A549 (cell line): Measurements from ENCODE around the gene COPS9. TPM values are rescaled to one million over a fixed set of nuclear protein-coding genes. Genes with fewer than 3 reads are reported as not detected.

Experiments used
- ATAC-seq, 2 experiments: fragments of 200-7000 bp in 1 of 2; fragments of >200 bp in 1 of 2; cut with Nextera tagmentation in 1 of 2; cut with Tn5 transposase in 1 of 2; 3 replicates each; pipeline versions ENCODE4 v1.8.0 to v1.9.1; 2018 to 2020; ENCODE audit warnings: mild to moderate bottlenecking in 1 of 2, moderate library complexity in 1 of 2
- CTCF ChIA-PET: fragments of 300-600 bp; sonication (Branson Sonifier 250); formaldehyde crosslinking; extraction: SDS; loops from one replicate; lab custom pipeline; 2021; ENCODE audit warnings: antibody characterized with exemption, inconsistent platforms; lab: Yijun Ruan, JAX
- POLR2A ChIA-PET: fragments of 350-600 bp; formaldehyde crosslinking; extraction: SDS; loops from one replicate; lab custom pipeline; 2021; ENCODE audit warnings: antibody characterized with exemption, inconsistent platforms; lab: Yijun Ruan, JAX
- DNase-seq, 2 experiments: peaks; one replicate each; pipeline versions ENCODE4 v3.0.0 to v3.0.0-alpha.2; 2011 to 2016; ENCODE audit warnings: low read depth in 1 of 2, low spot score in 1 of 2
- FAIRE-seq: peaks from 2 replicates; lab custom pipeline; 2011; peaks lifted over from hg19 to GRCh38; lab: Jason Lieb, UNC
- H3K27ac ChIP-seq, 2 experiments: fragments of >200 bp; sonication (Bioruptor Twin); formaldehyde crosslinking; 3 replicates each; pipeline ENCODE4 v1.5.1; 2016 to 2017
- H3K4me1 ChIP-seq: fragments of >200 bp; sonication (Bioruptor Twin); formaldehyde crosslinking; 3 replicates; pipeline ENCODE4 v1.6.1; 2016
- H3K4me2 ChIP-seq: fragments of >200 bp; sonication (Bioruptor Twin); formaldehyde crosslinking; 3 replicates; pipeline ENCODE4 v1.6.1; 2016
- H3K4me3 ChIP-seq: fragments of >200 bp; sonication (Bioruptor Twin); formaldehyde crosslinking; 3 replicates; pipeline ENCODE4 v1.5.1; 2016
- H3K9me3 ChIP-seq: fragments of >200 bp; sonication (Bioruptor Twin); formaldehyde crosslinking; 3 replicates; pipeline ENCODE4 v1.6.1; 2016
- BCL3 ChIP-seq: fragments of >200 bp; sonication (Bioruptor Twin); formaldehyde crosslinking; IDR thresholded peaks from 3 replicates; pipeline ENCODE4 v1.6.1; 2016
- CBX2 ChIP-seq: fragments of 200-600 bp; sonication (generic); IDR thresholded peaks from 2 replicates; pipeline ENCODE4 v1.6.1; 2016; ENCODE audit warnings: low read depth, mild to moderate bottlenecking, borderline replicate concordance
- CBX8 ChIP-seq: fragments of 200-600 bp; sonication (generic); IDR thresholded peaks from 2 replicates; pipeline ENCODE4 v1.6.1; 2016
- CEBPB ChIP-seq, 2 experiments: fragments of >200 bp in 1 of 2; sonication (Bioruptor Twin) in 1 of 2; formaldehyde crosslinking in 1 of 2; IDR thresholded peaks; 2 replicates each; pipeline ENCODE4 v1.6.1; 2012 to 2016
- CHD2 ChIP-seq: fragments of 150-350 bp; IDR thresholded peaks from 2 replicates; pipeline ENCODE4 v1.6.1; 2014; ENCODE audit warnings: low read length; ENCODE audit not compliant: partially characterized antibody
- E2F6 ChIP-seq: IDR thresholded peaks from 2 replicates; pipeline ENCODE4 v1.6.1; 2012; ENCODE audit warnings: low read depth, borderline replicate concordance
- EHF ChIP-seq: fragments of 250-450 bp; sonication (Bioruptor Pico); IDR thresholded peaks from 2 replicates; pipeline ENCODE4 v1.5.0; 2020; ENCODE audit warnings: mild to moderate bottlenecking
- EHMT2 ChIP-seq: fragments of 200-600 bp; sonication (generic); IDR thresholded peaks from 2 replicates; pipeline ENCODE4 v1.6.1; 2016; ENCODE audit warnings: antibody characterized with exemption, low read depth, mild to moderate bottlenecking, moderate library complexity
- FOSB ChIP-seq: fragments of 250-450 bp; sonication (Bioruptor Pico); IDR thresholded peaks from 2 replicates; pipeline ENCODE4 v1.5.0; 2020; ENCODE audit warnings: mild to moderate bottlenecking, moderate library complexity
- HDAC2 ChIP-seq: fragments of 200-600 bp; sonication (generic); IDR thresholded peaks from 2 replicates; pipeline ENCODE4 v1.6.1; 2016
- HES2 ChIP-seq: fragments of >200 bp; sonication (Bioruptor Twin); formaldehyde crosslinking; IDR thresholded peaks from 2 replicates; pipeline ENCODE4 v1.6.1; 2016
- HOXB13 ChIP-seq: fragments of 250-450 bp; sonication (Bioruptor Pico); IDR thresholded peaks from 2 replicates; pipeline ENCODE4 v1.5.0; 2020; ENCODE audit warnings: low read depth, mild to moderate bottlenecking, moderate library complexity
- MAFK ChIP-seq: fragments of 450-650 bp; IDR thresholded peaks from 2 replicates; pipeline ENCODE4 v1.6.1; 2014; ENCODE audit not compliant: partially characterized antibody
- MYC ChIP-seq: IDR thresholded peaks from 2 replicates; pipeline ENCODE4 v1.6.1; 2012; ENCODE audit warnings: mild to moderate bottlenecking, inconsistent platforms, low read length, improper control_type of control experiment, borderline replicate concordance
- NFE2L2 ChIP-seq: fragments of 150-350 bp; conservative IDR thresholded peaks from 2 replicates; pipeline ENCODE4 v1.6.1; 2014; ENCODE audit warnings: low read length
- NPAS2 ChIP-seq: fragments of 250-450 bp; sonication (Bioruptor Pico); IDR thresholded peaks from 2 replicates; pipeline ENCODE4 v1.8.0; 2022; ENCODE audit warnings: mild to moderate bottlenecking, moderate library complexity, borderline replicate concordance
- POLR2AphosphoS2 ChIP-seq: conservative IDR thresholded peaks from 2 replicates; pipeline ENCODE4 v1.6.1; 2012; ENCODE audit warnings: low read length, improper control_type of control experiment, inconsistent platforms
- REST ChIP-seq: fragments of 200-600 bp; sonication (generic); IDR thresholded peaks from 2 replicates; pipeline ENCODE4 v1.6.1; 2016; ENCODE audit warnings: antibody characterized with exemption, mild to moderate bottlenecking, moderate library complexity
- TP53 ChIP-seq: fragments of 250-450 bp; sonication (Bioruptor Pico); IDR thresholded peaks from 2 replicates; pipeline ENCODE4 v1.5.0; 2021; ENCODE audit warnings: mild to moderate bottlenecking, moderate library complexity
- ZC3H11A ChIP-seq: fragments of 450-650 bp; IDR thresholded peaks from 2 replicates; pipeline ENCODE4 v1.6.1; 2014; ENCODE audit warnings: antibody characterized with exemption, mild to moderate bottlenecking
- WGBS: methylation state at CpG from one replicate; pipeline ENCODE4 v1.1.6; 2017; ENCODE audit errors: missing lambda C conversion rate; 5-methylcytosine and 5-hydroxymethylcytosine counted together
- polyA plus RNA-seq, 4 experiments: library from polyadenylated mRNA; depleted of rRNA in 3 of 4; stranded (reverse); fragments of >200 nt; fragmentation: RNase III in 1 of 4; extraction: RNeasy Plus Mini Kit Qiagen cat#74134 plus additional on column Dnase treatment in 1 of 4; gene quantifications; 2 replicates in 3 of 4; 3 replicates in 1 of 4; pipeline ENCODE4 v1.2.3, GENCODE V29; 2011 to 2017

Gene COPS9
- polyA plus RNA-seq, 2 of the 4 experiments (the other 2 are of a cell fraction) = 321 to 356 TPM

GRCh38 chr2:240147382-240147781 lies 11.3 kb upstream of the COPS9 start:
- H3K4me2 ChIP-seq = no peak overlapping the region
- no peak overlapping the region for H3K27ac ChIP-seq
- POLR2A ChIA-PET = no interaction called here
- no peak for TF ChIP-seq BCL3
- no peak for TF ChIP-seq CBX8
- TF ChIP-seq CHD2 = no peak
- no peak for TF ChIP-seq HDAC2
- TF ChIP-seq, all 56 proteins: peak for 0
- 7% methylated on average over 5 of the region's 5 CpGs for WGBS
- DNase-seq = no peak
- peaks cover 2% of the 10 kb centered on the region; the same call in 1 of the 3 replicates for H3K9me3 ChIP-seq
- no peak for ATAC-seq
- H3K4me1 ChIP-seq = 0 out of 3 replicates have a peak, but pooled peaks cover 3% of the 10 kb centered on the region
- no peak overlapping the region for H3K4me3 ChIP-seq
- CTCF ChIA-PET = no interaction called here
- no peak for FAIRE-seq

GRCh38 chr2:240146627-240147278 lies 10.6 kb upstream of the COPS9 start:
- TF ChIP-seq E2F6 (no peak), FOSB (CRISPR knock-in tag) (no peak), EHF (CRISPR knock-in tag) (no peak), TP53 (no peak), REST (no peak)

GRCh38 chr2:240146141-240146561 lies 10.0 kb upstream of the COPS9 start:
- ATAC-seq = no peak
- WGBS = 41% methylated on average over 10 of the region's 10 CpGs
- Histone ChIP-seq H3K4me2 (no peak overlapping the region), H3K4me1 (0 out of 3 replicates have a peak, but pooled peaks cover 3% of the 10 kb centered on the region), H3K27ac (no peak overlapping the region), H3K4me3 (no peak overlapping the region), H3K9me3 (no peaks in the 10 kb centered on the region)
- no peak for DNase-seq
- FAIRE-seq = no peak
- POLR2A ChIA-PET = no interaction called here
- TF ChIP-seq HES2 (no peak), NFE2L2 (no peak), NPAS2 (no peak)
- CTCF ChIA-PET = interaction anchor here (6.7 to 9.6 kb wide), 2 partner anchors 79 to 87 kb away, joined by 71 to 176 read pairs; no protein-coding TSS in a partner anchor

More at GRCh38 chr2:240146627-240147278, 10.6 kb upstream of the COPS9 start:
- FAIRE-seq (no peak), ATAC-seq (no peak), DNase-seq (no peak)
- H3K4me3 ChIP-seq = no peak overlapping the region
- H3K9me3 ChIP-seq = no peaks in the 10 kb centered on the region
- no peak overlapping the region for H3K27ac ChIP-seq
- 0 out of 3 replicates have a peak, but pooled peaks cover 3% of the 10 kb centered on the region for H3K4me1 ChIP-seq
- ChIA-PET CTCF (interaction anchor here (6.7 to 9.6 kb wide), 2 partner anchors 80 to 87 kb away, joined by 71 to 176 read pairs; no protein-coding TSS in a partner anchor), POLR2A (no interaction called here)
- no peak overlapping the region for H3K4me2 ChIP-seq
- WGBS = 58% methylated on average over 10 of the region's 12 CpGs

- no peak for FAIRE-seq
- Histone ChIP-seq H3K4me1 (0 out of 3 replicates have a peak, but pooled peaks cover 3% of the 10 kb centered on the region), H3K4me3 (no peak overlapping the region), H3K4me2 (no peak overlapping the region), H3K27ac (no peak overlapping the region), H3K9me3 (no peaks in the 10 kb centered on the region)
- 68% methylated on average over 13 of the region's 13 CpGs for WGBS
- POLR2A ChIA-PET = no interaction called here
- DNase-seq = no peak
- CTCF ChIA-PET = interaction anchor here (0.7 to 9.6 kb wide), 4 partner anchors 9 to 293 kb away, joined by 3 to 176 read pairs (median 37); no protein-coding TSS in a partner anchor
- no peak for ATAC-seq
- no peak for TF ChIP-seq HES2
- no peak for TF ChIP-seq CBX2
- no peak for TF ChIP-seq MYC
- no peak for TF ChIP-seq HOXB13 (CRISPR knock-in tag)
- no peak for TF ChIP-seq EHMT2
- no peak for TF ChIP-seq ZC3H11A
- TF ChIP-seq BCL3 = no peak
- TF ChIP-seq CEBPB (IDR thresholded peaks at IDR 0.05) = no peak
- no peak for TF ChIP-seq POLR2AphosphoS2
- no peak for TF ChIP-seq MAFK
These were observed 9.4 kb upstream of the COPS9 start for GRCh38 chr2:240145461-240145860.
